HG02588 (cell line): ENCODE results near the gene FARP1.
A peak's percentile ranks its signal among the peaks of the same experiment; 100 is the strongest.

Source experiments
- ATAC-seq: cut with Tn5 transposase; IDR thresholded peaks from one replicate; pipeline ENCODE4 v1.9.1; 2021; ENCODE audit warnings: mild to moderate bottlenecking, moderate library complexity; ENCODE audit not compliant: unreplicated experiment

Gene FARP1

GRCh38 chr13:98439126-98439828 is 296.4 kb downstream of the FARP1 start:
- ATAC-seq, result no peak

GRCh38 chr13:98439896-98440295 is 297.0 kb downstream of the FARP1 start:
- no peak for ATAC-seq

GRCh38 chr13:98440390-98441055 is 297.6 kb downstream of the FARP1 start:
- no peak for ATAC-seq

GRCh38 chr13:98441056-98441676 is 298.3 kb downstream of the FARP1 start:
- ATAC-seq, result no peak

- ATAC-seq, result no peak
Observed at GRCh38 chr13:98442391-98443230, 299.7 kb downstream of the FARP1 start.

- ATAC-seq, result no peak
Observed at GRCh38 chr13:98443329-98443728, 300.4 kb downstream of the FARP1 start.

- ATAC-seq, result no peak
Observed at GRCh38 chr13:98443800-98444325, 301.0 kb downstream of the FARP1 start.

- no peak for ATAC-seq
Observed at GRCh38 chr13:98444381-98444780, 301.5 kb downstream of the FARP1 start.

GRCh38 chr13:98445340-98446233 is 302.7 kb downstream of the FARP1 start:
- peak; percentile 94 for ATAC-seq

- ATAC-seq, result no peak
Observed at GRCh38 chr13:98446234-98446621, 303.3 kb downstream of the FARP1 start.

GRCh38 chr13:98447130-98447529 is 304.2 kb downstream of the FARP1 start:
- no peak for ATAC-seq

GRCh38 chr13:98447881-98448641 is 305.2 kb downstream of the FARP1 start:
- ATAC-seq, result no peak

GRCh38 chr13:98448642-98448928 is 305.7 kb downstream of the FARP1 start:
- no peak for ATAC-seq

GRCh38 chr13:98449273-98449672 is 306.4 kb downstream of the FARP1 start:
- no peak for ATAC-seq

- ATAC-seq, result no peak
Observed at GRCh38 chr13:98450026-98450425, 307.1 kb downstream of the FARP1 start.

- ATAC-seq, result no peak
Observed at GRCh38 chr13:98450539-98451111, 307.7 kb downstream of the FARP1 start.

GRCh38 chr13:98451676-98452470 is 309.0 kb downstream of the FARP1 start:
- ATAC-seq, result no peak
